OCI-LY1 (cell line): ENCODE measurements around the gene ATP13A4.

Experiments used
- H2AFZ ChIP-seq: fragments of 200-600 bp; sonication (generic), shearing (Covaris generic); 2 replicates; pipeline ENCODE4 v1.6.0; 2014; ENCODE audit warnings: antibody characterized with exemption, mild to moderate bottlenecking, low read length
- H3F3A ChIP-seq: fragments of 200-600 bp; sonication (generic), shearing (Covaris generic); 2 replicates; pipeline ENCODE4 v1.6.0; 2014; ENCODE audit warnings: mild to moderate bottlenecking, antibody characterized with exemption, low read length, moderate library complexity; ENCODE audit not compliant: insufficient read depth
- H3K27ac ChIP-seq: fragments of 200-600 bp; sonication (generic); 2 replicates; pipeline ENCODE4 v1.5.1; 2014; ENCODE audit warnings: low read length, mixed run types, mild to moderate bottlenecking, low read depth; ENCODE audit not compliant: poor library complexity, severe bottlenecking
- H3K27me3 ChIP-seq: fragments of 200-600 bp; sonication (generic); 2 replicates; pipeline ENCODE4 v1.6.0; 2014; ENCODE audit warnings: antibody characterized with exemption, mild to moderate bottlenecking, low read length, moderate library complexity; ENCODE audit not compliant: insufficient read depth
- H3K36me3 ChIP-seq: fragments of 200-600 bp; sonication (generic); 2 replicates; pipeline ENCODE4 v1.6.1; 2014; ENCODE audit warnings: mild to moderate bottlenecking, antibody characterized with exemption, low read length, moderate library complexity, mixed read lengths; ENCODE audit not compliant: insufficient read depth
- H3K4me1 ChIP-seq: fragments of 200-600 bp; sonication (generic); 2 replicates; pipeline ENCODE4 v1.5.1; 2014; ENCODE audit warnings: mild to moderate bottlenecking, low read length, moderate library complexity; ENCODE audit not compliant: insufficient read depth, severe bottlenecking
- H3K4me2 ChIP-seq: fragments of 200-600 bp; sonication (generic), shearing (Covaris generic); 2 replicates; pipeline ENCODE4 v1.6.1; 2014; ENCODE audit warnings: low read length
- H3K4me3 ChIP-seq: fragments of 200-600 bp; sonication (generic); 2 replicates; pipeline ENCODE4 v1.5.1; 2014; ENCODE audit warnings: low read length, low read depth, mild to moderate bottlenecking, mixed read lengths; ENCODE audit not compliant: poor library complexity, severe bottlenecking
- H3K79me2 ChIP-seq: fragments of 200-600 bp; shearing (Covaris generic); 2 replicates; pipeline ENCODE4 v1.6.1; 2016; ENCODE audit warnings: mixed run types, low read length, mixed read lengths; ENCODE audit not compliant: insufficient read depth
- H3K9ac ChIP-seq: fragments of 200-600 bp; sonication (generic), shearing (Covaris generic); 2 replicates; pipeline ENCODE4 v1.6.1; 2014; ENCODE audit warnings: mild to moderate bottlenecking, low read length, mixed read lengths
- H3K9me2 ChIP-seq: fragments of 200-600 bp; sonication (generic), shearing (Covaris generic); 2 replicates; pipeline ENCODE4 v1.6.1; 2014; ENCODE audit warnings: low read depth, mild to moderate bottlenecking, low read length, mixed read lengths
- H3K9me3 ChIP-seq: fragments of 200-600 bp; shearing (Covaris generic); 2 replicates; pipeline ENCODE4 v1.6.1; 2014; ENCODE audit warnings: low read length, mixed read lengths
- H4K20me1 ChIP-seq: fragments of 200-600 bp; sonication (generic), shearing (Covaris generic); 2 replicates; pipeline ENCODE4 v1.6.0; 2016; ENCODE audit warnings: mild to moderate bottlenecking, low read length; ENCODE audit not compliant: insufficient read depth
- CTCF ChIP-seq: fragments of 200-600 bp; sonication (generic), shearing (Covaris generic); IDR thresholded peaks from 2 replicates; pipeline ENCODE4 v1.5.1; 2017; ENCODE audit warnings: mild to moderate bottlenecking, antibody characterized with exemption, low read length, moderate library complexity, mixed read lengths
- EZH2 ChIP-seq: fragments of 200-600 bp; sonication (generic), shearing (Covaris generic); IDR thresholded peaks from 2 replicates; pipeline ENCODE4 v1.8.0; 2017; ENCODE audit warnings: borderline replicate concordance, mixed run types, mild to moderate bottlenecking, antibody characterized with exemption, low read length, moderate library complexity, mixed read lengths

ATP13A4 gene

GRCh38 chr3:193375614-193376013, 179.1 kb downstream of the ATP13A4 start:
- Histone ChIP-seq H3K4me1 (no peaks in the 10 kb centered on the region), H3K4me2 (no peak overlapping the region), H3K36me3 (no peaks in the 10 kb centered on the region), H3K9me3 (no peaks in the 10 kb centered on the region), H3K9me2 (no peaks in the 10 kb centered on the region), H2AFZ (no peak overlapping the region), H3K4me3 (no peak overlapping the region), H4K20me1 (no peaks in the 10 kb centered on the region), H3K9ac (no peak overlapping the region), H3K79me2 (no peaks in the 10 kb centered on the region), H3K27me3 (no peaks in the 10 kb centered on the region), H3K27ac (no peak overlapping the region), H3F3A (no peaks in the 10 kb centered on the region)
- TF ChIP-seq EZH2 (no peak), CTCF (no peak)

GRCh38 chr3:193372783-193373182, 181.9 kb downstream of the ATP13A4 start:
- H3K9ac ChIP-seq, result no peak overlapping the region
- H3K27ac ChIP-seq, result no peak overlapping the region
- H3K4me2 ChIP-seq, result no peak overlapping the region
- H3K79me2 ChIP-seq, result no peaks in the 10 kb centered on the region
- no peaks in the 10 kb centered on the region for H3F3A ChIP-seq
- no peaks in the 10 kb centered on the region for H3K9me3 ChIP-seq
- H3K9me2 ChIP-seq, result no peaks in the 10 kb centered on the region
- H3K4me1 ChIP-seq, result no peaks in the 10 kb centered on the region
- H3K4me3 ChIP-seq, result no peak overlapping the region
- H4K20me1 ChIP-seq, result no peaks in the 10 kb centered on the region
- no peak overlapping the region for H2AFZ ChIP-seq
- TF ChIP-seq EZH2 (no peak), CTCF (no peak)
- no peaks in the 10 kb centered on the region for H3K27me3 ChIP-seq
- H3K36me3 ChIP-seq, result no peaks in the 10 kb centered on the region

DNA sequence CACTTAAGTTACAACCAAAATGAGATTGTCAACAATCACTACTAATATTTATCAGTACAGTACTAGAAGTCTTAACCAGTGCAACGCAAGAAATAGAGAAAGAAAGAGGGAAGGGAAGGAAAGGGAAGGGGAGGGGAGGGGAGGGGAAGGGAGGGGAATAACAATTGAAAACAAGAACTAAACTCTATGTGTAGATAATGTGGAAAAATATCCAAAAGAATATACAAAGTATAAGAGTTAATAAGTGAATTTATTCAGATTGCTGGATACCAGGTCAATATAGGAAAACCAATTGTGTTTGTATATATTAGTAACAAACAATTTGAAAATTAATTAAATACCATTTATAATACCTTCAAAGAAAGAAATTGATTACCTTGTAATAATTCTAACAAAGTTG, 186.8 kb downstream of the ATP13A4 start:
- no peak overlapping the region for H3K9ac ChIP-seq
- no peaks in the 10 kb centered on the region for H3K27me3 ChIP-seq
- H3K9me2 ChIP-seq, result no peaks in the 10 kb centered on the region
- no peaks in the 10 kb centered on the region for H3K9me3 ChIP-seq
- H3K4me3 ChIP-seq, result no peak overlapping the region
- H3K4me1 ChIP-seq, result no peaks in the 10 kb centered on the region
- no peaks in the 10 kb centered on the region for H3F3A ChIP-seq
- H3K36me3 ChIP-seq, result no peaks in the 10 kb centered on the region
- H3K4me2 ChIP-seq, result no peak overlapping the region
- TF ChIP-seq EZH2 (no peak), CTCF (no peak)
- no peaks in the 10 kb centered on the region for H3K79me2 ChIP-seq
- no peak overlapping the region for H2AFZ ChIP-seq
- H3K27ac ChIP-seq, result no peak overlapping the region
- no peaks in the 10 kb centered on the region for H4K20me1 ChIP-seq
